ENCODE results near the gene ERICH4.

ERICH4 gene

DNA sequence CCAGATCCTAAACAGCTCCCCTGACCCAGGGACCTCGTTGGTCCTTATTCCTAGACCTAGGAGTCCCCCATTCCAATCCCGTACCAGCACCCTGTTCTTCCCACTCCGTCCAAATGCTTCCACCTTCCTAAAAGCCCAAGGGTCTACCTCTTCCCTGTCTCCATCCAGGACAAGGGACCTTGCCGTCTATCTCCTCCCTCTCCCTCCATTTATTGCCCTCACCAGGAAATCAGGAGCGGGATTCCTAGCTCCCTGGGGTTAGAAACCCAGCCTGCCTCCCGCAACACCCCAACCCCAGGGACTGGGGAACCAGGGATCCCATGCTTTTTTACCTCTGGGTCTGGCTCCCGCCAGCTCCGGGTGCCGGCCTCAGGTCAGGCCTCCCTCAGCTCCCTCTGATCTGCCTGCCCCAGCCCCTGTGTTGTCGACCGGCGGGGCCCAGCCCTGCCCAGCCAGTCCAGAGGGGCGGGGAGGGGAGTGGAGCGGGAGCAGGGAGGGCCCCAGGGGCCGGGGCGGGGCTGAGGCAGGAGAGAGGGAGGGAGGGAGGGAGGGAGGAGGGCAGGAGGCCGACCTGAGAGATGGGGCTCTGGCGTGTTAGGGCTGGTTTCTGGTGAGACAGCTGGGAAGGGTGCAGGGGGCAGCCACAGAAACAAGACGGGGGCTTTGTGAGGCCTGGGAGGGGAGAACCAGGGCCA lies 15.9 kb upstream of the ERICH4 start, which contains the start of gene B3GNT8:
TSS of gene B3GNT8 (minus strand) at position 423 of the 695 bp plus-strand sequence. CDS start 596 bp downstream, outside the sequence.
- Histone ChIP-seq H3K4me1 (ENCODE audit: control insufficient read depth in 1 of 2, insufficient read depth in 1 of 2, low read depth in 1 of 2, low read length in 1 of 2) (peaks cover 87 to 92% of the 10 kb centered on the region in 2 experiments), H3K36me3 (peaks cover 44% of the 10 kb centered on the region), H3K27ac (peak within 1 kb of the TSS; percentile 96), H3K9me3 (no peaks in the 10 kb centered on the region), H3K27me3 (no peaks in the 10 kb centered on the region), H3K4me3 (ENCODE audit: low read depth in 1 of 2, low read length in 1 of 2) (peak within 1 kb of the TSS; percentile 94 to 100)
- TF ChIP-seq, protein P1, sequence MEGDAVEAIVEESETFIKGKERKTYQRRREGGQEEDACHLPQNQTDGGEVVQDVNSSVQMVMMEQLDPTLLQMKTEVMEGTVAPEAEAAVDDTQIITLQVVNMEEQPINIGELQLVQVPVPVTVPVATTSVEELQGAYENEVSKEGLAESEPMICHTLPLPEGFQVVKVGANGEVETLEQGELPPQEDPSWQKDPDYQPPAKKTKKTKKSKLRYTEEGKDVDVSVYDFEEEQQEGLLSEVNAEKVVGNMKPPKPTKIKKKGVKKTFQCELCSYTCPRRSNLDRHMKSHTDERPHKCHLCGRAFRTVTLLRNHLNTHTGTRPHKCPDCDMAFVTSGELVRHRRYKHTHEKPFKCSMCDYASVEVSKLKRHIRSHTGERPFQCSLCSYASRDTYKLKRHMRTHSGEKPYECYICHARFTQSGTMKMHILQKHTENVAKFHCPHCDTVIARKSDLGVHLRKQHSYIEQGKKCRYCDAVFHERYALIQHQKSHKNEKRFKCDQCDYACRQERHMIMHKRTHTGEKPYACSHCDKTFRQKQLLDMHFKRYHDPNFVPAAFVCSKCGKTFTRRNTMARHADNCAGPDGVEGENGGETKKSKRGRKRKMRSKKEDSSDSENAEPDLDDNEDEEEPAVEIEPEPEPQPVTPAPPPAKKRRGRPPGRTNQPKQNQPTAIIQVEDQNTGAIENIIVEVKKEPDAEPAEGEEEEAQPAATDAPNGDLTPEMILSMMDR (IDR thresholded peaks at IDR 0.05): no peak

DNA sequence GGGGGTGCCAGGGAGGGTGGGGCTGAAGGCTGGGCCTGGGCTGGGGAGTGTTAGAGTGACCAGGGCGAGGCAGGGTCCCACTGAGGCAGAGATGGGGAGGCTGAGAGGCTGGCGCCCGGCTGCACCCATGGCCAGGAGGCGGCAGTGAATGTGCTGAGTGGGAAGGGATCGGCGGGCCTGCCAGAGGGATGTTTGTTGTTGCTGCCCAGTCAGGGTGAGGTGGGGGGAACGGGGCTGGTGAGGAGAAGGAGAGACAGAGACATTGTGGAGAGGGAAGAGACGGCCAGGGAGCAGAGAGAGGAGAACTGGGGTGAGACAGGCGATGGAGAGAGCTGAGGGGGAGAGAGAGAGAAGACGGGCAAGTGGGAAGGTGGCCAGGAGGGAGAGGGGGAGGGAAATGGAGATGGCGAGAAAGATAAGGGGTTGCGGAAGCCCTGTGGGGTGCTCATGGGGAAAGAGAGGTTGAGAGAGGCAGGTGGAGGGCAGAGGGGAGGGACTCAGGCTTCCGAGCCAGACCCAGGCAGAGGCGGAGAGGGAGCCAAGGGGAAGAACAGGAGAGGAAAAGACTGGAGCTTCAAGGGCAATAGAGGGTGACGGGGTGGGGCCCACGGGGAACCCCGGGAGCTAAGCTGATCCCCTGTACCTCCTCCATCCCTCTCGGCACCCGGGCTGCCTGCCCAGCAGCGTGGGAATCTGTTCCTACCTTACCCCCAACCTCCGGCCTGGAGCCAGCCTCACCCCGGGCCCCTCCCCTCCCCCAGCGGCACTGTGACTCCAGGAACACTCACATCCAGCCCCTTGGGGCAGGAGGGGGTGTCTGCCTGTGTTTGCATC lies 15.1 kb upstream of the ERICH4 start:
- TF ChIP-seq, protein P1 (IDR thresholded peaks at IDR 0.05): no peak
- H3K27me3 ChIP-seq: no peaks in the 10 kb centered on the region
- H3K27ac ChIP-seq: peak overlapping the region; percentile 96
- H3K36me3 ChIP-seq: peaks cover 43% of the 10 kb centered on the region
- H3K4me1 ChIP-seq (ENCODE audit: control insufficient read depth in 1 of 2, insufficient read depth in 1 of 2, low read depth in 1 of 2, low read length in 1 of 2): peaks cover 79 to 86% of the 10 kb centered on the region in 2 experiments
- peak overlapping the region; percentile 94 to 100 for H3K4me3 ChIP-seq (ENCODE audit: low read depth in 1 of 2, low read length in 1 of 2)
- H3K9me3 ChIP-seq: no peaks in the 10 kb centered on the region

DNA sequence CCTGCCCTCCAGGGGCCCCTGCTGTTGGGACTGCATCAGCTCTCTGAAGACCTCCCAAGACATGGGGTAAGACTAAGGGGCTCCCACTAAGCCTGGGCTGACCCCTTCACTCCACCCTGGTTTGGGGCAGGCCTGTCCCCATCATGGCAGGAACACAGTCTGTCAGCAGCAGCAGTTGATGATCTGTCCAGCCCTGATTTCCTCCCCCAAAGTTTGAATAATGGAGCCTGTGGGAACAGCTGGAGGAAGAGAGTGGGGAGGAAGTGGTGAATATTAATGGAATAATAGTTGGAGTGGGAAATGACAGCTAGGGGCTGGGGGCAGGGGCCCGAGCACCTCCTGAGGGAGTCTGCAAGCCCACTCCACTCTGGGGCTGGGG lies 14.5 kb upstream of the ERICH4 start:
- peaks cover 43% of the 10 kb centered on the region for H3K36me3 ChIP-seq
- peak overlapping the region; percentile 96 for H3K27ac ChIP-seq

DNA sequence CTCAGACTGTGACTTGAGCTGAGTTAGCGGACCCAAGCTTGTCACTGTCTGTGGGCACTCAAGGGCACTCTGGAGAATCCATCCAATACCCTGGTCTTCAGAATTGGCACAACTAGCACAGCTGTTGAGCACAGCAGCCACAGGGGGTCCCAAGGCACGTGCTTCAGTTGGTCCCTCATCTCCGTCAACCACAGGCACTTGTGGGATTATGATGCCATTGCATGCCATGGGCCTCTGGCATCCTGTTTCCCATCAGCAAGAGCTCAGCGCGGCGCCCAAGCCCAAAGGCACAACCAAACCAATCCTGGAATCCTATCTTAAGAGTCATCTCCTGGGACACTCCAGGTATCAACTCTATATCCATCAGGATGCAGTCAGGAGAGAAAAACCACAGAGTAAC lies 12.0 kb upstream of the ERICH4 start:
- no peaks in the 10 kb centered on the region for H3K27me3 ChIP-seq
- H3K4me3 ChIP-seq (ENCODE audit: low read depth in 1 of 2, low read length in 1 of 2): no peak overlapping the region
- TF ChIP-seq, protein P1 (IDR thresholded peaks at IDR 0.05): no peak
- H3K4me1 ChIP-seq (ENCODE audit: control insufficient read depth in 1 of 2, insufficient read depth in 1 of 2, low read depth in 1 of 2, low read length in 1 of 2): peaks cover 49 to 58% of the 10 kb centered on the region in 2 experiments
- peaks cover 21% of the 10 kb centered on the region for H3K36me3 ChIP-seq
- peak overlapping the region; percentile 57 for H3K27ac ChIP-seq
- H3K9me3 ChIP-seq: no peaks in the 10 kb centered on the region

More for the DNA sequence above, 14.5 kb upstream of the ERICH4 start:
- Histone ChIP-seq H3K27me3 (no peaks in the 10 kb centered on the region), H3K4me1 (ENCODE audit: control insufficient read depth in 1 of 2, insufficient read depth in 1 of 2, low read depth in 1 of 2, low read length in 1 of 2) (peaks cover 73 to 80% of the 10 kb centered on the region in 2 experiments), H3K4me3 (ENCODE audit: low read depth in 1 of 2, low read length in 1 of 2) (peak overlapping the region; percentile 94 to 100), H3K9me3 (no peaks in the 10 kb centered on the region)
- TF ChIP-seq, protein P1 (IDR thresholded peaks at IDR 0.05): no peak

DNA sequence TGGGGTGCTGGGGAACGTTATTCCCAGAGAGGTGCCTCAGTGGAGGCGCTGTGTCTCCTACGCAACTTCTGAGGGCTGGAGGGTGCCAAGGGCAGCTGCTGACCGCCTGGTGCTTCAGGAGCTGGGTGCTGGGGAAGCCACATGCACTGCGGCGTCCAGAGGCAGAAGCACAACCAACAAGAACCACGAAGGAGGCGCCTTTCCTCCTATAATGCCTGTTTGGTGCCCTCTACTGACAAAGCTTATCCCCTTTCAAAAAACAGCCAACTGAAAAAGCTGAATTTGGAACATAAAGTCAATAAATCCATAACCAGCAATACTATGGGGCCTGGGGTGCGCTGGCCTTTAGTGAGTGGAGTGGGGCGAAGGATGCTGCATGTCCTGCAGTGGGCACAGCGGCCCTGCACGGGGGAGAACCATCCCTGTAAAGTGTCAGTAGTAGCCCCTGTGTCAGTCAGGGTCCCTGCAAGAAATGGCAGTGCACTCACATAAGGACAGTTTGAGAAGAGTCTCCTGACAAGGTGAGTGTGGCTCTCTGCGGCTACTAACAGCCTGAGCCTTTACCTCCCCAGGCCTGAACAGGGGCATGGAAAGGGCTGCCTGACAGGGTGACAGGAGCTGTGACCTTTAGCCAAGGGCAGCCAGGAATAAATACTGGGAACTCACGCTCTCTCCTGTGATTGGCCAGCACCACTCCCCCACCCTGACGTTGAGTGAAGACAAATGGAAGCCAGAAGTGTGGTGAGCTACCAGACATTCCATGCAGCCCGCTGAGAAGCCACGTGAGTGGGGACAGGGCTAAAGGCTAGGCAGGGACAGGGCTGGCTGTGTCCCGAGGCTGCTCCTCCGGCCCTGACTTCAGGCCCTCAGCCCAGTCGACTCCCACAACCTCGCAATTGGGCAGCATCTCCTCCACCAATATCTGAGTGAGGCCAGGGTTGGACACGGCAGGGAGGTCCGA lies 11.2 kb upstream of the ERICH4 start:
- peaks cover 15% of the 10 kb centered on the region for H3K36me3 ChIP-seq
- H3K4me1 ChIP-seq (ENCODE audit: control insufficient read depth in 1 of 2, insufficient read depth in 1 of 2, low read depth in 1 of 2, low read length in 1 of 2): peaks cover 43 to 50% of the 10 kb centered on the region in 2 experiments
- H3K27ac ChIP-seq: peak overlapping the region; percentile 57
- no peaks in the 10 kb centered on the region for H3K27me3 ChIP-seq
- no peak overlapping the region for H3K4me3 ChIP-seq (ENCODE audit: low read depth in 1 of 2, low read length in 1 of 2)
- TF ChIP-seq, protein P1 (IDR thresholded peaks at IDR 0.05): peak; percentile 38
- no peaks in the 10 kb centered on the region for H3K9me3 ChIP-seq

Measured in neutrophil (primary cell).